ENCODE data around the gene LINC01488.

- TF ChIP-seq, protein P1, sequence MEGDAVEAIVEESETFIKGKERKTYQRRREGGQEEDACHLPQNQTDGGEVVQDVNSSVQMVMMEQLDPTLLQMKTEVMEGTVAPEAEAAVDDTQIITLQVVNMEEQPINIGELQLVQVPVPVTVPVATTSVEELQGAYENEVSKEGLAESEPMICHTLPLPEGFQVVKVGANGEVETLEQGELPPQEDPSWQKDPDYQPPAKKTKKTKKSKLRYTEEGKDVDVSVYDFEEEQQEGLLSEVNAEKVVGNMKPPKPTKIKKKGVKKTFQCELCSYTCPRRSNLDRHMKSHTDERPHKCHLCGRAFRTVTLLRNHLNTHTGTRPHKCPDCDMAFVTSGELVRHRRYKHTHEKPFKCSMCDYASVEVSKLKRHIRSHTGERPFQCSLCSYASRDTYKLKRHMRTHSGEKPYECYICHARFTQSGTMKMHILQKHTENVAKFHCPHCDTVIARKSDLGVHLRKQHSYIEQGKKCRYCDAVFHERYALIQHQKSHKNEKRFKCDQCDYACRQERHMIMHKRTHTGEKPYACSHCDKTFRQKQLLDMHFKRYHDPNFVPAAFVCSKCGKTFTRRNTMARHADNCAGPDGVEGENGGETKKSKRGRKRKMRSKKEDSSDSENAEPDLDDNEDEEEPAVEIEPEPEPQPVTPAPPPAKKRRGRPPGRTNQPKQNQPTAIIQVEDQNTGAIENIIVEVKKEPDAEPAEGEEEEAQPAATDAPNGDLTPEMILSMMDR (IDR thresholded peaks at IDR 0.05; ENCODE audit: low read depth, low read length, poor library complexity, severe bottlenecking) = no peak
- no peak for TF ChIP-seq EZH2phosphoT487 (IDR thresholded peaks at IDR 0.05; ENCODE audit: borderline replicate concordance, low read length)
These were observed 39.3 kb upstream of the LINC01488 start for GRCh38 chr11:69442012-69442806.

All from DOHH2 (cell line).